COLO668 (cell line): Measurements from ENCODE around the gene LRCH4.
"Not testable (repeated sequence)": the region's sequence is repeated elsewhere in the genome, so short reads cannot be mapped to it uniquely, and the experiment has no call there.

Source experiments
- DNase-seq: peaks from one replicate; lab custom pipeline; 2025; ENCODE audit not compliant: unreplicated experiment; lab: John Stamatoyannopoulos, UW

The LRCH4 gene

DNA sequence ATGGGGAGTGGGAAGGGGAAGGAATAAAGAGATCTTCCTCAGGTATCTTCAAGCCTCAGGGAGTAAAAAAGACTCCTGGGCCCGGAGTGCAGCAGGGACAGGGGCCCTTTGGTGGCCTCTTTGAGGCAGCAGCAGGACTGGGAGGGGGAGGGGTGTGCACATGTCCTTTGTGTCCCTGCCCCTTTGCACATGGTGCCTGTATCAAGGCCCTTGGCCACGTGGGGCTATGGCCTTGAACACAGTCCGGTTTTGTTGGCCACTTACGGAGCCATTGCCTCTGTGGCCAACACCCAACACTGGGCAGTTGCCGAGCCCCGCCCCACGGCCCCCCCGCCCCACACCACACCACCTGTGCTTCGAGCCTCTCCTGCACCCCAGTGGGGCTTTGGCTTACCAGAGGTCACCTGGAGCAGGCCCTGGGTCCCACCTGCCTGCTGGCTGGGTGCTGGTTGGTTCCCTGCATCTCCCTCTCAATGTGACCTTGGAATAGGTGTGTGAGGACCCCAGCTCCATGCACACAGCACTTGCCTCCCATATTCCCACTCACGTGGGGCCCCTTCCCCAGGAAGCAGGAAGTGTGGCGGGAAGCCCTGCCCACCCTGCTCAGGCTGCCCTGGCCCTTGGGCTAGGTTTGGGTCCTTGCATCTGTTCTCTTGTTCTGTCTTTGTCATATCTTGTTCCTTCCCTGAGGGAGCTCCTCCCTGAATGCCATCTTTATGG, 17.6 kb downstream of the LRCH4 start:
- DNase-seq: peak; percentile 18

DNA sequence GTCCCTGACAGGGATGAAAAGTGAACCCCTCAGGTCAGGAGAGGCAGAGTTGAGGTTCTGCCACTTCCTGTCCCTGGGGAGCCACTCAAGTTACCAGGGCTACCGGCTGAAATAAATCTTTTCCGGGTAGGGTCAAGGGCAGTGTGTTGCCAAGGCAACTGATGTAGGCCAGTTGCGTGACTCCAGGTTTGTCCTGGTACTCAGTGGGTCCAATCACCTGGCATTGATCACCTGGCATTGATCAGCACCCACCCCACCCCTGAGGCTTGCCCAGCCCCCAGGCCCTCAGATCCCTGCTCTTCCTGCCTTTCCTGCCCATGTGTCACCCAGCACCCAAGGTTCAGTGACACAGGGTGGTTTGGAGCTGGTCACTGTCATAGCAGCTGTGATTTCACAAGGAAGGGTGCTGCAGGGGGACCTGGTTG, 18.2 kb downstream of the LRCH4 start:
- DNase-seq: peak; percentile 50

DNA sequence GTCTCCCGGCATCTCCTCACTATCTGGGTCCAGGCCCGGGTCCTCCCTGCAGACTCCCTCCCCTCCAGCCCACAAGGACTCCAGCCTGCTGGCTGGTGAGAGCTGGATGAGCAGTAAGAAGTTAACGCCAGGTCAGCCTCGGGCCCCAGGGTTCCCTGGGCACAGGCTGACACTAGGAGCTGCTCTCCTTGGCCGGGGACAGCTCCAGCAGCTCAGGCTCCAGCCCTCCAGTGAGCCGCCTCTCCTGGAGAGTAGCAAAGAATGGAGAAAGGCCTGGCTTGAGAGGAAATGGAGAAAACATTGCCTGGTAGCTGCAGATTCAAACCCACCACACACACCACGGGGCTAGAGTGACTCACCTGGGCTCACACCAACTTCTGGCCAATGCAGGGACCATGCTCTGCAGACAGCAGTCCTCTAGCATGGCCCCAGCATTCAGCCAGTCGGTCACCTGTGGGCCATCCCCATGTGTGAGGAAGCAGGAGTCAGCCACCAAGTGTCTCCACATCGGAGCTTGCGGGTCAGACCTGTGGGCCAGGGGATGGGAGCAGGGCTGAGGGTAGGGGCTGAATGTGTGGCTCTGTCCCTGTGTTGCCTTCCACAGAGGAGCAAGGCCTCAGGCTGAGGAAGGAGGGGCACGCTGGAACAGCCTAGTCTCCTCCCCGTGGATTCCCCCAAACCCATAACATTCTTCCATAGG, 18.7 kb downstream of the LRCH4 start:
- DNase-seq: no peak

DNA sequence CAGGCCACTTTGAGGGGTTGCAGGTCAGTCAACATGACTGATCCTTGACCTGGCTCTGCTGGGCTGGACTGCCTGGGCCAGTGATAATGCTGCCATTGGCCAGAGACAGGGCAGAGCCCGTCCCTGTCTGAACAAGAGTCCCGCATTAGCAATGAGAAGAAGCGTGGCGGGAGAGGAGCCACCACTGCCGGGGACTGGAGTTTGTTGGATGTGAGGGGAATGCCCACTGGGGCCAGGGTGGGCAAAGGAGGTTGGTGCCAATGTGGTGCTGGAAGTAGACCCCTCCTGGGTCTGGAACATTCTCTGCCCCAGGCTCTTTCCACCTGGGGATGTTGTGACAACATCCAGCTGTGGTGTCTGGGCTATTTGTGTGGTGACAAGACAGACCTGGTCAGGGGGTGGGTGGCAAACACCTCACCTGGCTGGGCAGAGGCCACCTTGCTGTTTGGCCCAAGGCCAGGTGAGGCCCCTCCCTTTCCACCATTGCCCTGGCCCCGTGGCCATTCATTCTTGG, 19.9 kb downstream of the LRCH4 start:
- DNase-seq: no peak

- no peak for DNase-seq
These were observed 20.8 kb downstream of the LRCH4 start for GRCh38 chr7:100565133-100565571.

DNA sequence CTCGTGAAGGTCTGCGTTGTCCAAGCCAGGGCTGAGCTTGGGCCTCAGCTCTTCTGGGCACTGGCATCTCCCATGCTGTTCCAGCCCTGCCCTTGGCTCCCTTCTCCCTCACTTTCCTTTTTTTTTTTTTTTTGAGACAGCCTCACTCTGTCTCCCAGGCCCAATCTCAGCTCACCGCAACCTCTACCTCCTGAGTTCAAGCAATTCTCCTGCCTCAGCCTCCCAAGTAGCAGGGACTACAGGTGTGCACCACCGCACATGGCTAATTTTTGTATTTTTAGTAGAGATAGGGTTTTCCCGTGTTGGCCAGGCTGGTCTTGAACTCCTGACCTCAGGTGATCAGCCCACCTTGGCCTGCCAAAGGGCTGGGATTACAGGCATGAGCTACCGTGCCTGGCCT, 21.5 kb downstream of the LRCH4 start:
- not testable (repeated sequence) for DNase-seq

GRCh38 chr7:100563809-100564400, 22.0 kb downstream of the LRCH4 start:
- peak; percentile 65 for DNase-seq

GRCh38 chr7:100563100-100563564, 22.8 kb downstream of the LRCH4 start:
- DNase-seq: no peak

- DNase-seq: no peak
These were observed 23.5 kb downstream of the LRCH4 start for GRCh38 chr7:100562195-100563099.

DNA sequence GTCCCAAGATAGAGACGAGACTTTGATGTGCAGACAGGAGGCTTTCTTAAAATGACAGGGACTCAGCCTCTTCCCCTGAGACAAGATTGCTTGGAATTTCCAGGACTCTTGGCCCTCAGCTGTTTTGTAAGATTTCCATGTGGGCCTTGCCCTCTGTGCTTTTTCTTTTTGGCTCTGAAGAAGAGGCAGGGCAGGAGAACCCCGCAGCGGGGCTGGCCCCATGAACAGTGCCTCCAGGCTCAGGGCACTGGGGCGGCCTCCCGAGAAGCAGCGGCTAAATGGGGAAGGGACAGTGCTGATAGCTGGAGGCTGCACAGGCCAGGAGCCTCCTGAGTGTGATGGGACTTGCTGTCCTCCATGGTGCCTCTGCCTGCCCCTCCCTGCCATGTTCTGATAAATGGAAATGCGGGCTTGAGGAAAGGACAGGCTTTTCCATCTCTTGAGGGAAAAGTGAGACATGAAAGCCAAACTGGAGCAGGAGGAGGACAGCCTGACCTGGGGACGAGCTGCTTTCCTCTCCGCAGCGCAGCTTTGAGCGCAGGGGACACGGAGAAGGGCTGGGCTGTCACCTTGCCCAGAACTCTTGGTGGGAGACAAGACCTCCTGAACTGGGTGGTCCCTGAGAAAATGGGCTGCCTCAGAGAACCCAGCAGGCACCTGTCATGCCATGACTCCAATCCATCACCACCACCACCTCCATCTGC, 24.3 kb downstream of the LRCH4 start:
- no peak for DNase-seq

DNA sequence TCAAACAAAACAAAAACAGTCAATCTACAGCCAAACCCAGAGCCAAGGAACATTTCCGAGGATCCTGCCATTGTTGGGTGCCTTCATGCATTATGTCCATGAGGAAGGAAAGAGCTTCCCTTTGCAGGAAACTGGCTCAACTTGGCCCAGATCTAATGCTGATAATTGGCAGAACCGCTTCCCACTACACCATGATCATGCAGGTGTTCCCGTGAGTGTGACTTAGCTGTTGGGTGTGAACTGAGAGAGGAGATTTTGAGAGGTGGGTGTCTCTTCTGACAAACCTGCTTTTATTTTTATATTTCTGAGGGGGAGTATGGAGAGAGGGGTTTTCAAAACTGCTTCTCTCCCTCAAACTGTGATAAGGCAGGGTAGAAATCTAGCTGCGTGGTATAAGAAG, 26.8 kb downstream of the LRCH4 start:
- DNase-seq: no peak

DNA sequence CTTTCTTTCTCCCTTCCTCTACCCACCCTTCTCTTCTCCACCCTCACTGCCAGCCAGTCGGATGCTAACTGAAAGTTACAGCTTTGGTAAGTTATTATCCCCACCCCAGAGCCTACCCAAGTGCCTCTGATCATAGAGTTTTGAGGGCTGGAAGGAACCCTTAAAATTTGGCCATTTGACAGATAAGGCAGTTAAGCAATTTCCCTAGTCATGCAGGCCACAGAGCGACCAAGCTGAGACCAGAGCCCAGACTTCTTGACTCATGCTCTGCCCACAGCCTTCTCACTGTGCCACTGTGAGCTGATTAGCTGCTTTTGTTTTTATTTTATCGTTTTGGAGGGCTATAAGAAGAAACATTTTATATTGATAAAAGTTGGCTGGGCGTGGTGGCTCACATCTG, 29.4 kb downstream of the LRCH4 start:
- no peak for DNase-seq

DNA sequence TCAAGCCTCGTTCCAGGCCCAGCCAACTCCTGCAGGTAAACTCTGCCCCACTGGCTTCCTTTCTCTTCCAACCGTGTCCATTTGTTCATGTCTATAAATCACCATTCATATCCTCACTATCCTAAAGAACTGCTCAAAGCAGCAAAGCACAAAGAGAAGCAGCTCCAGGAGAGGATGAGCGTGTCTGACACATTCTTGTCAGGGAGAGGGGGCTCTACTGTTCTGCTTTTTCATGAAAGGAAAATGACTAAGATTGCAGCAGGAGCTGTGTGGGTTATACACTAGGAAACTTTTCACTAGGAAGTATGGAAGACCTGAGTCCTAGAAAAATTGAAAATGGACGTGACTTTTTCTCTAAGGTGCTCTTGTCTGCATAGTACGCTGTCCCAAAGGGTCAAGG, 30.2 kb downstream of the LRCH4 start:
- DNase-seq: no peak

GRCh38 chr7:100553032-100553431, 32.9 kb downstream of the LRCH4 start:
- no peak for DNase-seq

DNA sequence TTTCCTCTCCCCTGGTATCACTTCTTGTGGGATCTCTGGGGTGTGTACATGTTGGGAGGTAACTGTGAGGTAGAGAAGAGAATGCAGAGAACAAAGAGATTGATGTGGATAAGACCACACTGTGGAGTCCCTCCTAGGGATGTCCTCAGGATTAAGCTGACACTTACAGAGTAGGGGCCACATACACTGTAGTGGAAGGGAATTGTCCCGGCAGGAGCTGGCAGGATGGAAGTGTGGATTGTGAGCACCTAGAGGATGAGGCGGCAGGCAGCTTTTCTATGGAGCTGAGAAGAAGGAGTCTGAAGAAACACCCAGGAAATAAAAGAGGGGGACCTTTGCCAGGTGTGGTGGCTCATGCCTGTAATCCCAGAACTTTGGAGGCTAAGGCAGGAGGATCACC, 33.4 kb downstream of the LRCH4 start:
- no peak for DNase-seq

DNA sequence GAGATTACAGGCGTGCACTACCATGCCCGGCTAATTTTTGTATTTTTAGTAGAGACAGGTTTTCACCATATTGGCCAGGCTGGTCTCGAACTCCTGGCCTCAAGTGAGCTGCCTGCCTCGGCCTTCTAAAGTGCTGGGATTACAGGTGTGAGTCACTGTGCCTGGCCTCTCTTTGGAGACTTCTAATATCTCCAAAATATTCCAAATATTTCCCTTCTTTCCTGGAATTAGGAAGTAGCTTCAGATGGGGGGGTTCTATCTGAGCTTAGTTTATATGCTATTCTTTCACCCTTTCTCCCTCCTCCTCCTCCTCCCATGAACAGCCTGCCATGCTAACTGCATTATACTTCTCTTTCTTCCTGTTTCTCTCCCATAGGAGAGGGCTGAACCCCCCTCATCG, 37.5 kb downstream of the LRCH4 start:
- DNase-seq: not testable (repeated sequence)

GRCh38 chr7:100547872-100548271, 38.1 kb downstream of the LRCH4 start:
- no peak for DNase-seq

- peak; percentile 44 for DNase-seq
These were observed 38.8 kb downstream of the LRCH4 start for GRCh38 chr7:100546926-100547800.
